Ishikawa (cell line): ENCODE data around the gene COL25A1.

Experiments
- CEBPB ChIP-seq: IDR thresholded peaks from 2 replicates; pipeline ENCODE4 v1.6.1; 2012
- CREB1 ChIP-seq: IDR thresholded peaks from 2 replicates; pipeline ENCODE4 v1.6.1; 2012; ENCODE audit warnings: low read depth
- EGR1 ChIP-seq: IDR thresholded peaks from 2 replicates; pipeline ENCODE4 v1.6.1; 2012
- EP300 ChIP-seq: IDR thresholded peaks from 2 replicates; pipeline ENCODE4 v1.6.1; 2012; ENCODE audit warnings: borderline replicate concordance
- FOXM1 ChIP-seq: IDR thresholded peaks from 2 replicates; pipeline ENCODE4 v1.6.1; 2012; ENCODE audit warnings: low read depth, borderline replicate concordance
- RAD21 ChIP-seq: IDR thresholded peaks from 2 replicates; pipeline ENCODE4 v1.6.1; 2012; ENCODE audit warnings: low read depth
- TCF12 ChIP-seq: IDR thresholded peaks from 2 replicates; pipeline ENCODE4 v1.6.1; 2012; ENCODE audit warnings: low read depth
- TEAD4 ChIP-seq: IDR thresholded peaks from 2 replicates; pipeline ENCODE4 v1.6.1; 2012
- YY1 ChIP-seq: IDR thresholded peaks from 2 replicates; pipeline ENCODE4 v1.6.1; 2012; ENCODE audit warnings: low read depth
- TF ChIP-seq, protein P1 (sequence below): IDR thresholded peaks from 2 replicates; pipeline ENCODE4 v1.6.1; 2012
- TF ChIP-seq, protein P2 (sequence below): IDR thresholded peaks from 2 replicates; pipeline ENCODE4 v1.6.1; 2012; ENCODE audit warnings: low read depth, mild to moderate bottlenecking
- TF ChIP-seq, protein P3 (sequence below): IDR thresholded peaks from 2 replicates; pipeline ENCODE4 v1.6.1; 2012

DNA sequence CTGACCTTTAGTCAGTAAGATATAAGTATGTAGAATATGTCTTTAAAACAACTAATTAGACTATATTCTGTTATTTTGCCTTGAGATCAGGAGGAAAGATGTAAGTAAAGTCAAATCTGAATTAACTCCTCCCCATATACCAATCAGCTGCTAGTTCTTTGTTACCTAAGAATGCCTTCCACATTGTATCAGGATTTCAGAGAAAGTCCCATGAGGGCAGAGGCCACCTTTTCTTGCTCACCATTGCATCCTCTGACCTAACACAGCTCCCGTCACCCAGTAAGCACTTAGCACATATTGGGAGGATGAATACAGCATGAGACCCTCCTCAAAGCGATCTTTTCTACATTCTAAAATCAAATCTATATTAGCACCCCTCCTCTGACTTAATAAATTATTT lies 87.0 kb downstream of the COL25A1 start:
- TF ChIP-seq CREB1 (no peak), TCF12 (no peak), EP300 (no peak), YY1 (no peak), EGR1 (no peak), FOXM1 (no peak), CEBPB (no peak), RAD21 (no peak), TEAD4 (no peak)
- TF ChIP-seq, protein P1, sequence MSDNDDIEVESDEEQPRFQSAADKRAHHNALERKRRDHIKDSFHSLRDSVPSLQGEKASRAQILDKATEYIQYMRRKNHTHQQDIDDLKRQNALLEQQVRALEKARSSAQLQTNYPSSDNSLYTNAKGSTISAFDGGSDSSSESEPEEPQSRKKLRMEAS: no peak
- TF ChIP-seq, protein P2, sequence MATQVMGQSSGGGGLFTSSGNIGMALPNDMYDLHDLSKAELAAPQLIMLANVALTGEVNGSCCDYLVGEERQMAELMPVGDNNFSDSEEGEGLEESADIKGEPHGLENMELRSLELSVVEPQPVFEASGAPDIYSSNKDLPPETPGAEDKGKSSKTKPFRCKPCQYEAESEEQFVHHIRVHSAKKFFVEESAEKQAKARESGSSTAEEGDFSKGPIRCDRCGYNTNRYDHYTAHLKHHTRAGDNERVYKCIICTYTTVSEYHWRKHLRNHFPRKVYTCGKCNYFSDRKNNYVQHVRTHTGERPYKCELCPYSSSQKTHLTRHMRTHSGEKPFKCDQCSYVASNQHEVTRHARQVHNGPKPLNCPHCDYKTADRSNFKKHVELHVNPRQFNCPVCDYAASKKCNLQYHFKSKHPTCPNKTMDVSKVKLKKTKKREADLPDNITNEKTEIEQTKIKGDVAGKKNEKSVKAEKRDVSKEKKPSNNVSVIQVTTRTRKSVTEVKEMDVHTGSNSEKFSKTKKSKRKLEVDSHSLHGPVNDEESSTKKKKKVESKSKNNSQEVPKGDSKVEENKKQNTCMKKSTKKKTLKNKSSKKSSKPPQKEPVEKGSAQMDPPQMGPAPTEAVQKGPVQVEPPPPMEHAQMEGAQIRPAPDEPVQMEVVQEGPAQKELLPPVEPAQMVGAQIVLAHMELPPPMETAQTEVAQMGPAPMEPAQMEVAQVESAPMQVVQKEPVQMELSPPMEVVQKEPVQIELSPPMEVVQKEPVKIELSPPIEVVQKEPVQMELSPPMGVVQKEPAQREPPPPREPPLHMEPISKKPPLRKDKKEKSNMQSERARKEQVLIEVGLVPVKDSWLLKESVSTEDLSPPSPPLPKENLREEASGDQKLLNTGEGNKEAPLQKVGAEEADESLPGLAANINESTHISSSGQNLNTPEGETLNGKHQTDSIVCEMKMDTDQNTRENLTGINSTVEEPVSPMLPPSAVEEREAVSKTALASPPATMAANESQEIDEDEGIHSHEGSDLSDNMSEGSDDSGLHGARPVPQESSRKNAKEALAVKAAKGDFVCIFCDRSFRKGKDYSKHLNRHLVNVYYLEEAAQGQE: no peak
- TF ChIP-seq, protein P3, sequence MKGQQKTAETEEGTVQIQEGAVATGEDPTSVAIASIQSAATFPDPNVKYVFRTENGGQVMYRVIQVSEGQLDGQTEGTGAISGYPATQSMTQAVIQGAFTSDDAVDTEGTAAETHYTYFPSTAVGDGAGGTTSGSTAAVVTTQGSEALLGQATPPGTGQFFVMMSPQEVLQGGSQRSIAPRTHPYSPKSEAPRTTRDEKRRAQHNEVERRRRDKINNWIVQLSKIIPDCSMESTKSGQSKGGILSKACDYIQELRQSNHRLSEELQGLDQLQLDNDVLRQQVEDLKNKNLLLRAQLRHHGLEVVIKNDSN: no peak
